GM21515 (cell line): Measurements from ENCODE around the gene TAX1BP3.
A peak's percentile ranks its signal among the peaks of the same experiment; 100 is the strongest.

Experiments
- ATAC-seq: cut with Tn5 transposase; IDR thresholded peaks from one replicate; pipeline ENCODE4 v1.9.1; 2021; ENCODE audit not compliant: unreplicated experiment

TAX1BP3 gene

DNA sequence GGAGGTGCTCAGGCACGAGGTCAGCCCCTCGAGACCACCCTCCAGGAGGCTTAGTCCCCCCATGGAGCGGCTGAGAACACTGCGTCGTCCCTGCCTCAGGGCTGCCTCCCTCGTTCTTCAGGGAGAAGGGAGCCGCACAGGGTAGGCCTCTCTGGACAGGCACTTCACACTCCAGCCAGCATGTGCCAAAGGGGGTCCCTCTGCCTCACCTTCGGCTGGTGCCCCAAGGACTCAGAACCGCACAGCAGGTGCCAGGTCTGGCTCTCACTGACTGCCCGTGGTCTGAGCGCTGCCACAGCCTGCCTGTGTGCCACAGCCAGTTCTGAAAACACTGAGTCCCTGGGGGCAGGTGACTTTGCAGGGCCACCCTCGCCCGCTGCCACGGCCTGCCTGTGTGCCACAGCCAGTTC lies 20.5 kb upstream of the TAX1BP3 start:
- ATAC-seq, result no peak

DNA sequence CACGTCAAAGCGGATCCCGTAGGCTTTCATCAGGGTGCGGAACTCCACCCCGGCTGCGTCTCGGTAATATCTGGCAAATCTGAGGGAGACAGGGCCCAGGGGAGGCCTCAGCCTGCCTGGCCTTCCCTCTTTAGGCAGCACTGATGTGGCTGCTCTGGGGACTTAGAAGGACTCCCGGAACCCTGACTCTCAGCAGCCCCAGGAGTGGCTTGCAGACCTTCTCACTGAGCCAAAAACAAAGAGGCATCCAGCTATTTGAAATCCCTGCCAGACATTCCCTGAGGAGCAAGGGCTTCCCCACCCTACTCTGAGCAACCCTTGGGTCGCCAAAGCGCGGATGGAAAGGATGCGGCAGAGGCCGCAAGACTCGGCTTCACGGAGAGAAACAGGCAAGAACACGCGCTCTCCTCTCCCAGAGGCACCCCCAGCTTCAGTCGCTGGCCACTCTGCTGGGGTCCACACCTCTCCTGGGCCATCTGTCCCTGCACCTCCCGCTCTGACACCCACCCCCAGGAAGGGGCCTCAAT lies 19.7 kb upstream of the TAX1BP3 start:
- ATAC-seq, result no peak

DNA sequence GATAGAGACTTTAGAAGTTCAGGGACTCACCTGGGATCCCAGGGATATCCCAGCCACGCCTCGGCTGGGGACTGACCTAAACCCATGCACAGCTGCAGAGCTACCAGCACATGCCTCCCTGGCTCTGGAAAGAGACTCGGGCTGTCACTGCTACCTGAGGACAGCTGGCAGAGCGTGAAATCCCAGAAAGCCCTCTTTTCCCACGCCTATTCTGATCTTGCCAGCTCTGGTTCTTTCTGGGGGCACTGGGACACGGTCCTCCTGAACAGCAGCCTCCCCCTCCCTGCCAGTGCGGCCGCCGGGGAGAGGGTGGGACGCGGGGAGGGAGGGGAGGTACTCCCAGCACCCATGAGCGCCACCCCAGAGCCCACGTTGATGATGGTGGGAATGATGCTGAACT lies 16.8 kb upstream of the TAX1BP3 start:
- no peak for ATAC-seq

DNA sequence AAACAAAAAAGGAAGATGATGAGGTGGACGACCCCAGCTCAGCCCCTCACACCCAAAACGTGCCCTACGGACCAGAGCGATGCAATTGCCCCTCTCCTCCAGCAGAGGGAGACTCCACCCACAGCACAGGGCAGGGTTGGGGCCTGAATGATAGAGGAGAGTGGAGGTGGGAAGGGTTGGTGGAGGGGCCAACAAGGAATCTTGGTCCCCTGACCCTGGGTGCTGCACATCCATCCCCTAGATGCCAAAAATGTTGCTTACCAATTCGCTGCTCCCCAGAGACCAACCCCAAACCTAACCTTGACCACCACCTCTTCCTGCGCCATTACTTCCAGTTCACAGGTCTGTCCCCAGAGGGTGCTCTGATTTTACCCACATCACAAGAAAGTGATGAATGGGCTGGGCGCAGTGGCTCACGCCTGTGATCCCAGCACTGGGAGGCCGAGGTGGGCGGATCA lies 14.7 kb upstream of the TAX1BP3 start:
- no peak for ATAC-seq

DNA sequence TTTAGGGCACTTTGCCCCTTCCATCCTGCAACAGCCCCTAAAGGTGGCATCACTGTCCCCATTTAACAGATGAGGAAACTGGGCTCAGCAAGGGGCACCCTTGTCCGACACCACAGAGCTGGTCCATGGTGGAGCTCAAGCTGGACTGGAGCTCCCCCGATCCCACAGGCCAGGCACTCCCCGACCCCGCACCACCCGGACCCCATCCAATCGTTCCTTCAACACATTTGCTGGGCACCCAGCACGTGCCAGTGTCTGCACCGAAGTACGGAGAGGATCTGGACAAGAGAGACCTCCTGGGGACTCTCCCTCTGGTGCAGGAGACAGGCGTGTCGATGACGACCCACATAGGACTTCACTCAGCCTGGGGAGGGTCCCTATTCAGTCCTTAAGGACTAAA lies 13.7 kb upstream of the TAX1BP3 start:
- no peak for ATAC-seq

DNA sequence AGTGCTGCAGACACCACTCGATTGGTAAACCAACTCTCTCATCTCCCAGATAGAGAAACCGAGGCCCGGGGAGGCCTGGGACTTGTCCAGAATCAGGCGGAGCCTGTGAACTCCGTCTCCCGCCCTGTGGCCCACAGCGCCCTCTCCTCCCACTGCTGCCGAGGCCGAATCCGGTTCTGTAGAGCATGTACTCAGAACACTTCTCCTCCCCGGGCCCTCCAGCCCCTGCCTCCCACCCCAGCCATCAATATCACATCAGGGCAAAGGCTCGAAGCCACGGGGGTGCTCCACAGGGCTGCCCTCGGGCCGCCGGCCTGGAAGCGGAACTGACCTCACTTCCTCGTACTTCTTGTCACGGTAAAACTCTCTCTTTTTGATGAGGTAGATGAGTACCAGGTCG lies 13.2 kb upstream of the TAX1BP3 start:
- ATAC-seq, result no peak

DNA sequence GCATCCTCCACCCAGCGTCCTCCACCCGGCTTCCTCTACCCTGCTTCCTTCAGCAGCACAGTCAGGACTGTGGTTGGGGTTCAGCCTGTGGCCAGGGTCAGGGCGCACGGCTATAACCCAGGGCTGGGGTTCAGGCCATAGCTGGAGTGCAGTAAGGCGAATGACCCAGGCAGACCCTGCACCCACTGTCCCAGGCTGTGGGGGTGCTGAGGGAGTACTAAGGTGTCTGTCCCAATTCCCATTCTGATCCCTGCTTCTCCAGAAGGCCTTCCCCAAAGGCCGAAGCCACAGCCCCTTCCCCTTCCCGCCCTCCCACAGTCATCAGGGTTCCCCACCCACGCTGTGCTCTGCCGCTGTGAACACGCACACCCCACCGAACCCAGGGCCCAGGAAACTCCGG lies 12.7 kb upstream of the TAX1BP3 start:
- ATAC-seq, result no peak

DNA sequence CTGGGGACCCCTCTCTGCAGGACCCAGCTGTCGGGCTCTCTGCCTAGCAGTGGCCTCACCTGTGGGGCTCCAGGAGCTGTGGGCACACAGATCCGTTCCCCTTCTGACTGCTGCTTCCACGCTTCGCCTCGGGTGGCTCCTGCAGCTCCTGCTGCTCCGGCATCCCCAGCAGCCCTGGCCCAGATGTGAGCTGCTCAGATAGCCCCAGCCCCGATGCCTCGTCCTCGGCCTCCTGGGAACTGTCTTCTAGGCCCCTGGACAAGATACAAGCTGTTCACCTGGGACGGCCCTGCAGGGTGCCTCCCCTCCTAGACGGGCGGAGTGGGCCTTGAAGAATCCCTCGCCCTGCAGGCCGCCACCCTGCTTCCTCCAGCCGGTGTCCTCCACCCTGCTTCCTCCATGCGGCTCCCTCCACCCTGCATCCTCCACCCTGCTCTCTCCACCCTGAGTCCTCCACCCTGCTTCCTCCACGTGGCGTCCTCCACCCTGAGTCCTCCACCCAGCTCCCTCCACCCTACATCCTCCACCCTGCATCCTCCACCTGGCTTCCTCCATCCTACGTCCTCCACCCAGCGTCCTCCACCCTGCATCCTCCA lies 11.3 kb upstream of the TAX1BP3 start:
- no peak for ATAC-seq

DNA sequence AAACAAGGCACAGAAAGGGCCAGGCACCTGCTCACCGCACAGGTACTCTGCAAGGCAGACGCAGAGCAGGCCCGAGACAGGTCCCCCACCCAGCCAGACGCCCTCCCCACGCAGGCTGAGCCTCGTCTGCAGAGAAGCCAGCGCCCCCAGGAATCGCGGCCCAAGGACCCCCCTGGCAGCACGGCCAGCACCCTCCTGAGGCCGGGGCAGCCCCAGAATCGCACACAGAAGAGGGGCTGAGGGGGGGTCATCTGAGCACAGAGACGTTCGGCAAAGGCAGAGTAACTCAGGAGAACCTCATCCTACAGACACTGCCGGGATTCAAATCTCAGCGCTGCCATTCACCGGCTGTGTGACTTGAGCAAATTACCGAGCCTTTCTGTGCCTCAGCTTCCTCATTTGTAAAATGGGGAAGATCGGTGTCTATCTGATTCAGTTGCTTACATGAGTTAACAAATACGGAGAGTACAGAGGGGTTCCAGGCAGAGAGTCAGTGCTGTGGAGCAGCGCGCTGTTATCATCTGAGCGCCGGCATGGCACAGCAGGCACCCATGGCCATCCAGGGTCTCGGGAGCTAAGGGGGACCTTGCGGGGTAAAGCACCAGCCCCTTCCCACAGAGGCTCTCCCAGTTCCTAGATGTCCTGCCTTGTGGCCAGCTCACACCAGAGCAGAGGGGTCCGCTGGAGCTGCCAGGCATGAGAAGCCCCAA lies 10.6 kb upstream of the TAX1BP3 start:
- no peak for ATAC-seq

DNA sequence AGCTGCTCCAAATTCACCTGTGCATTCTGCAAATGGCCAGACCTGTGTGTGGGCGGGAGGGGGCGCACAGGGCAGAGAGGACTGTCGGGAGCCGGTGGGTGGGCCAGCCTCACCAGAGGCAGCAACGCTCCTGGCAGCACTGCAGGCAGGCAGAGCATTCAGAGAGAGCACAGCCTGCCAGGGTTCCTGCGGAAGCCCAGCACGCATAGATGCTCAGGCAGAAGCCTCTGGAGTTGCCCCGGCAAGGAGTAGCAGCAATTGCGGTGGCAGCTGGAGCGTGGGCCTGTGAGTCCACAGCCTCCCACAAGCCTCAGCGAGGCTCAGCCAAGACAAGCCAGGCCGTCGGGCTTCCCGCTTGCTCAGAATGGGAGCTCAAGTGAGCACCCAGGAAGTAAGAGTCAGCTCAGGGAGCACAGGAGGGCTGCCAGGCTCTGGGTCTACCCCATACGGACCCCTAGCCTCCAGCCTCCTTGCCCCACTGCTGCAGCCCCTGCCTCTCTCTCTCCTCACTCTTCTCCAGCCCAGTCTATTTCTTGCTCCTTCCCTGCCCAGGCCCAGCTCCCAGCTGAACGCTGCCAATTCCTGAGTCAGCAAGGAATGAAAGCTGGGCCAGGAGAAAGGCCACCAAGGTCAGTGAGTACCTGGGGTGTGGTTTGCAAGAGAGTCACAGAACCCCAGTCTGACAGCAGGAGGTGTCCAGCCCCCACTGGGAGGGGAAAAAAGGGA lies 9.9 kb upstream of the TAX1BP3 start:
- ATAC-seq, result no peak

DNA sequence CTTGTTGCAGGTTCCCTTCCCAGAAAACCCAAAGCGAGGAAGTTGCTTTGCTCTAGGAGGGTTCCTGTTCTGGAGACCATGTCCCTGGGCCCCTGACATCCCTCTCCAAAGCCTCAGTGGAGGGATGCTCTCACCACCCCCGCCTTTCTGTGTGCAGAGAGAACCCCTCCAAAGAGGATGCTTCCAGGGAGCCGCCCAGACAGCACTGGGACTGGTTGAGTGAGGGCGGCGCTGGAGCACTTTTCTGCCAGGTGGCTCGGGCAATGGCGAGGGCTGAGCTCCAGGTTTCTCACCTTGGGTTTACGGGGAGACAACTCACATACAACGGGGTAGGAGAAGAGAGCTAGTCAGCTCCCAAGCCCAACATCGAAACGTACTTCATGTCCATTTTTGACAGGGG lies 7.5 kb upstream of the TAX1BP3 start:
- ATAC-seq, result no peak

DNA sequence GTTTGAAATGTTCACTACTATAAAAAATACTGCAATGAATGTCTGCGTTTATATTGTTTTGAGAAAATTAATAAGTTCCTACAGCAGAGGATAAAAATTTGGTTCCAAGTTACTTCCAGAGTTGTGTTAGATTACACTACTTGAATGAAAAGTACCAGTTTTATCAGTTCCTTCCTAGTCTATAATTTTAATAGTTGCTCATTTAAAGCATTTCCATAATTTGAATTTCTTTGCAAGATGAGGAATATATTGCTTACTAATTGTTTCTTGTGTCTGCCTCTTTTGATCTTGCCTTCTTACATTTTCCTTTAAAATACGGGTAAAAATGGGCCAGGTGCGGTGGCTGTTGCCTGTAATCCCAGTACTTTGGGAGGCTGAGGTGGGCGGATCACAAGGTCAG lies 4.2 kb upstream of the TAX1BP3 start:
- ATAC-seq, result no peak

DNA sequence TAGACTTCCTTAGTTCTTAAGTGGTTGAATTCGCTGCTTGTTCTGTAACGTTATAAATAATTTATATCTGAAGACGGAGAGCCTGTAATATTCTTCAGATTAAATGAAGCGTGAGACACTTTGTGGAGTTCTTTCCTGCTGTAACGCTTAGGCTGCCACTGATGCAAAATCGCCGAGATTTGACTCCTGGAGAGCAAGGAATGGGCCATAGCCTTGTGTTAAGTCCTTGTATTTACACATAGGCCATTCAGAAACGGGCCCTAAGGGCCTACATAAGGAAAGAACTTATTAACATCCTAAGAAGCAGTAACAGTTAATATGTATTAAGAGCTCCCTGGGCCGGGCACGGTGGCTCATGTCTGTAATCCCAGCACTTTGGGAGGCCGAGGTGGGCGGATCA lies 1.2 kb upstream of the TAX1BP3 start:
- ATAC-seq, result no peak

DNA sequence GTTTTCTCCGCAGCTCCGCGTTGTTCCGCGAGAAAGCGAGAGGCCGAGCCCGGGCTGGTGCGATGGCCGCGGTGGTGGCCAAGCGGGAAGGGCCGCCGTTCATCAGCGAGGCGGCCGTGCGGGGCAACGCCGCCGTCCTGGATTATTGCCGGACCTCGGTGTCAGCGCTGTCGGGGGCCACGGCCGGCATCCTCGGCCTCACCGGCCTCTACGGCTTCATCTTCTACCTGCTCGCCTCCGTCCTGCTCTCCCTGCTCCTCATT lies 638 bp upstream of the TAX1BP3 start:
- ATAC-seq, result no peak

DNA sequence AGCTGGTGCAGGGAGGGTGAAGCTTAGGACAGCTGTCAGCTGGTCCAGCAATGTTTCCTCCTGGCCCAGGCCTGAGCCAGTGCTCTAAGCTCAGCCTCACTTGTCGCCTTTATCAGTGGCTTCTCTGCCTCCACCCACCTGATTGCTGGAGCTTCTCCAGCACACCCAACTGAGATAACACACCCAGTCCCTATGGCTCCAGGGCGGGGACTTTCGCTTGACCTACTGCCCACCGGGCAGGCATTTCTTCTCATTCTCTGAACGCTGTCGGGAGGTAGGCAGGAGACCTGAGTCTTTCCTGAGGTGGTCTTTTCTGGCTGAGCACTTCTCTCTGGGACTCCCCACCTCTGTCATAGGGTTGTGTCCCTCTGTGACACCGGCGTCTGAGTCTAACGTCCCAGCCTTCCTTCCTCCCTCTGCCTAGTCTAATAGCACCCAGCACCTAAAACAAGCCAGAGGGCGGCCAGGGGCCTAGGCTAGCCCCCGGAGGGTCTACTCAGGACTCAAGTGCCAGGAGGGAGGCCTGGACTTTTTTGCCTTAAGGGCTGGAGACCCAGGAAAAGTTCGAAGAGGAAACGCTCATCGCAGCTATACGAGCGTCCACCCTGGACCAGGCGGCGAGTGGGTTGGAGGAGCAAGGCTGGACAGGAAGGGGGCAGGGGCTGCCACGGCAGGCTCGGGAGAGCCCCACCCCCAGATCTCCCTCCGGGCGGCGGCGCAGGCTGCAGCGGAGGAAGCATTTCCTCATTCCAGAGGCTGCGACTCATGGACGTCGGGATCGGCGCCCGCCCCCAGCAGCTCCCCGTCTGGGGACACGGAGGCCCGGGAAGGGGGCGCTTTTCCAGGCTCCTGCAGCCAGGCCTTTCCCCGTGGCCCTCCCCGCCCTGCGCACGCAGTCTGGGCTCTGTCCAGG lies 756 bp downstream of the TAX1BP3 start:
- peak; percentile 4 for ATAC-seq

DNA sequence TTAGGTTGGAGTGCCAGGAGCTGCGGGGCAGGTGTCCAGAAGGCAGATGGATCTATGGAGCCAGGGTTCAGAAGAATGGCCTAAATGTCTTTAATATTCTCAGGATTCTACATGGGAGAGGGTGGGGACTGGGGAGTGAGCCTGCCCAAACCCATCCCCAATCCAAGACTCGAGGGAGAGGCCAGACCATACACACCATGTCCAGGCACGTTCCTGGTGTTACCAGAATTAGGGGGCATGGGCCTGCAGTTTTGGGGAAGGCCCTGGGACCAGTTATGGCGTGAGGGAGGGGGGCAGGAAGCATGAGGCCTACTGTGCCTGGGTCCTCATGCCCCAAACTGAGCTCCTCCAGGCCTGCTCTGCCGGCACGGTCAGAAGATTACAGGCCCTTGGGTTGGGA lies 1.9 kb downstream of the TAX1BP3 start:
- no peak for ATAC-seq

DNA sequence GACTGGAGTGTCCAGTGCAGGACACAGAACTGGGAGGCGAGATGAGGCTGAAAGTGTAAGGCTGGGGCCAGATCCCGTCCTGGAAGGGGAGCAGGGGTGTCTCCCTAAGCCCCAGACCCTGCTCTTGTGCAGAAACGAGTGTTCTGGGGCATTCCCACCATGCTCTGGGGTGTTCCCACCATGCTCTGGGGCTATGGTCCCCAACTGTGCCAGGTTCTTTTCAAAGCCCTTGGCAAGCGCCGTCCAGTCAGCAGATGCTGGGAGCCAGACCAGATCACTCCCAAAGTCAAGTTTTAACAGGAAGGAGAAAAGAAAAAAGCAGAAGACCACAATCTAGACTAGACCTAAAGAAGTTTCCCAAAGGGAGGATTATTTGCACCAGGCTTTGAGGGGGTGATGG lies 2.5 kb downstream of the TAX1BP3 start:
- no peak for ATAC-seq

DNA sequence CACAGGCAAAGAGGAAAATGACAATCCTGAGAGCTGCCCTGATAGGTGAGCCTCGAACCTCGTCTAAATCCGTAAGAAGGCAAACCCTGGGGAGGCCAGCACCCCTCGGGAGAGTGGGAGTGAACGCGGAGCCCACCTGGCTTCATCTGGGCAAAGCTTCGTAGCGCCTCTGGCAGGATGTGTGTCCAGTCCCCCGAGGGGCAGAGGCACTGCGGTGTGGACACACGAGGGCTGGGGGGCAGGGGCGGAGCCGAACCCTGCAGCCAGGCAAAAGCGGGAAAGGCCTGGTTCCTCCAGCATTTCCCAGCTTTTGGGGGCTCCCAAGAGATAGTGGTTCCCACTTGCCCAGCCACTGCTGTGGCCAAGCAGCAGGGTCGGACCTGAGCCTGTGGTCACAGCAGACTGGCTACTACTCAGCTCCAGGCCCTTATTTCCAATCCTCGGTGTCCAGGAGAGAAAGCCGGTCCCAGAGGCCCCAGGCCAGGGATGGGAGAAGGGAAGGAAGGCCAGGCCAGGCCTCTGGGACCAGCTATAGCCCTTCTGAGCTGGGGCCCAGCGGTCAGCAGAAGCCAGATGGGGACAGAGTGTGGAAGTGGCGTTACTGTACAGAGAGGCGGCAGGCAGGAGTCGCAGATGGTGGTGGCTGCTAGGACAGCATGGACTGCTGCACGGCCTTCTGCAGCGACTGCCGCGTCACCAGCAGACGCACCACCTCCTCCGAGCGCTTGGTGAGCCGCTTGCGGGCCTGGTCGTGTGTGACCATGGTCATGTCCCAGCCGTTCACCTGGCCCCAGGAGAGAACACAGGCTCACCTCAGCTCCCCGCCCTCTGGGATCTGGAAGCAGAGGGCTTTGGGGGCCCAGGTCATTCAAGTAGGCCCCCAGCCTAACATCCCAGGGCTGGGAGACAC lies 5.0 kb downstream of the TAX1BP3 start:
- no peak for ATAC-seq

DNA sequence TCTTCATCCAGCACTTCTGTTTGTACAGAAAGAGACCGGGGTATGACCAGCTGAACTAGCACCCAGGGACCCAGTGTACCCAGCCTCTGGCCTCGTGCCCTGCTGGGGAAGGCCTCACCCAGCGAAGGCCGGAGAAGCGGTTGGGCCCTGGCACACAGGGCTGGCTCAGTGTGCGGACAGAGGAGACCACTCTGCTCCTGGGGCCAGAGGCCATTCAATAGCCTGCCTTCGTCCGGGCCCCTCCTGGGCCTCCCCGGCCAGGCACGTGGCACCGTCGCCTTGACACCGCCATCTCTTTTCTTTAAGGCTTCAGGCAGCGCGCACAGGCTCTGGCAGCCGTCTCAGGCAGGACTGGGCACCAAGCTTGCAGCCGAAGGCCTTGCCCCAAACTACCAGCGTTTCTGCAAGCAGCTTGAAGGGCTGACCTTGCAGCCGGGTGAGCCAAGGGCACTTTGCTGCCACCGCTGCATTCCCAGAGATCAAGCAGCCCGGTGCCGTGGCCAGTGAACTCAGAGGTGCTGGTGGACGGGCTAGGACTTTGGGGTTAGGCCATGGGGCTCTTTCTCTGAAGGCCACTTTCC lies 8.0 kb downstream of the TAX1BP3 start:
- no peak for ATAC-seq

DNA sequence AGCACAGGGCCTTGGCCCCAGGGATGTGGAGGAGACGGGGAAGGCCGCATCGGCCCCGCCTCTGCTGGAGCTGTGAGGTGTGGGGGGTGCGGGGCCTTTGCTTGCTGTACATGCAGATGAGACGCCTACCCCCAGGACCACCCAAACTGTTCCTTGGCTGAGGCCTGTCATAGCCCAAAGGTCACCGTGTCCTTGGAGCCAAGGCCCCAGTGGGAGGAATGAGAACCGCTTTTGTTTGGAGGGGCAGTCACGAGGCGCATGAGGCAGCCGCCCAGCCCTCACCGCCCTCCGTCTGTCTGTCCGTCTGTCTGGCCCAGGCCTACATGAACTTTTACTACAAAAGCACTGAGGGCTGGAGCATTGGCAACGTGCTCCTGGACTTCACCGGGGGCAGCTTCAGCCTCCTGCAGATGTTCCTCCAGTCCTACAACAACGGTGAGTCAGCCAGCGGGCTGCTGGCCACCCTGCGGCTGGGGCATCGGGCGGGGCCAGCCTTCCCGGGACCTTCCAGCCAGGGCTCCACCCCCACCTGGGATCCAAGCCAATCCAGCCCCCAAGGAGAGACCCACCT lies 8.8 kb downstream of the TAX1BP3 start:
- no peak for ATAC-seq
